ENCODE measurements around the gene LHX5. TPM values are rescaled to one million over a fixed set of nuclear protein-coding genes. Genes with fewer than 3 reads are reported as not detected.

LHX5 gene
- total RNA-seq, 1 donor from 2014 or later = not detected

GRCh38 chr12:113477842-113478215 lies 6.2 kb upstream of the LHX5 start:
- DNase-seq (ENCODE audit: low spot score) = no peak

GRCh38 chr12:113477171-113477841 lies 5.6 kb upstream of the LHX5 start:
- DNase-seq (ENCODE audit: low spot score) = no peak

- no peak for DNase-seq (ENCODE audit: low spot score)
These were observed 4.7 kb upstream of the LHX5 start for GRCh38 chr12:113476176-113476986.

- DNase-seq (ENCODE audit: low spot score) = no peak
These were observed 3.9 kb upstream of the LHX5 start for GRCh38 chr12:113475451-113476175.

- no peak for DNase-seq (ENCODE audit: low spot score)
These were observed 3.2 kb upstream of the LHX5 start for GRCh38 chr12:113474635-113475436.

- DNase-seq (ENCODE audit: low spot score) = no peak
These were observed 2.3 kb upstream of the LHX5 start for GRCh38 chr12:113473942-113474341.

GRCh38 chr12:113473400-113473799 lies 1.7 kb upstream of the LHX5 start:
- no peak for DNase-seq (ENCODE audit: low spot score)

- no peak for DNase-seq (ENCODE audit: low spot score)
These were observed 785 bp upstream of the LHX5 start for GRCh38 chr12:113472191-113473121.

GRCh38 chr12:113470871-113471618 lies 626 bp downstream of the LHX5 start:
- DNase-seq (ENCODE audit: low spot score) = no peak

- DNase-seq (ENCODE audit: low spot score) = no peak
These were observed 1.5 kb downstream of the LHX5 start for GRCh38 chr12:113469949-113470743.

- DNase-seq (ENCODE audit: low spot score) = no peak
These were observed 2.3 kb downstream of the LHX5 start for GRCh38 chr12:113469224-113469948.

GRCh38 chr12:113468365-113469223 lies 3.1 kb downstream of the LHX5 start:
- no peak for DNase-seq (ENCODE audit: low spot score)

GRCh38 chr12:113467502-113468364 lies 3.9 kb downstream of the LHX5 start:
- no peak for DNase-seq (ENCODE audit: low spot score)

- no peak for DNase-seq (ENCODE audit: low spot score)
These were observed 4.5 kb downstream of the LHX5 start for GRCh38 chr12:113467142-113467501.

GRCh38 chr12:113466454-113467141 lies 5.1 kb downstream of the LHX5 start:
- no peak for DNase-seq (ENCODE audit: low spot score)
